Karpas-422 (cell line): ENCODE measurements around the gene TSSK2. TPM values are rescaled to one million over a fixed set of nuclear protein-coding genes. Genes with fewer than 3 reads are reported as not detected.
A peak's percentile ranks its signal among the peaks of the same experiment; 100 is the strongest.

Source experiments
- DNase-seq: peaks from one replicate; pipeline ENCODE4 v3.0.0-alpha.2; 2015
- H2AFZ ChIP-seq: fragments of 200-600 bp; sonication (generic); 2 replicates; pipeline ENCODE4 v1.6.1; 2014; ENCODE audit warnings: antibody characterized with exemption, low read length, mixed read lengths
- H3K27ac ChIP-seq: fragments of 200-600 bp; sonication (generic); 2 replicates; pipeline ENCODE4 v1.5.1; 2014; ENCODE audit warnings: mild to moderate bottlenecking, low read length, moderate library complexity
- H3K27me3 ChIP-seq: fragments of 200-600 bp; sonication (generic); 2 replicates; pipeline ENCODE4 v1.6.1; 2014; ENCODE audit warnings: low read length, mixed read lengths
- H3K36me3 ChIP-seq: fragments of 200-600 bp; sonication (generic); 2 replicates; pipeline ENCODE4 v1.6.1; 2014; ENCODE audit warnings: low read length, mixed read lengths; ENCODE audit not compliant: insufficient read depth
- H3K4me1 ChIP-seq: fragments of 200-600 bp; sonication (generic); 2 replicates; pipeline ENCODE4 v1.6.1; 2014; ENCODE audit warnings: mild to moderate bottlenecking, low read length, mixed read lengths
- H3K4me2 ChIP-seq: fragments of 200-600 bp; sonication (generic); 2 replicates; pipeline ENCODE4 v1.6.1; 2014; ENCODE audit warnings: low read length, low read depth, mild to moderate bottlenecking; ENCODE audit not compliant: poor library complexity, severe bottlenecking
- H3K4me3 ChIP-seq: fragments of 200-600 bp; sonication (generic); 2 replicates; pipeline ENCODE4 v1.5.1; 2014; ENCODE audit warnings: mild to moderate bottlenecking, antibody characterized with exemption, low read length, mixed read lengths
- H3K79me2 ChIP-seq: fragments of 200-600 bp; sonication (generic); 2 replicates; pipeline ENCODE4 v1.6.1; 2014; ENCODE audit warnings: mild to moderate bottlenecking, low read length, mixed read lengths
- H3K9ac ChIP-seq: fragments of 200-600 bp; sonication (generic); 2 replicates; pipeline ENCODE4 v1.6.0; 2014; ENCODE audit warnings: low read length
- H3K9me2 ChIP-seq: fragments of 200-600 bp; sonication (generic), shearing (Covaris generic); replicated peaks from 2 replicates; pipeline ENCODE4 v1.6.0; 2014; ENCODE audit warnings: mild to moderate bottlenecking, low read length, moderate library complexity; ENCODE audit not compliant: insufficient read depth
- H3K9me3 ChIP-seq: fragments of 300-700, 200-600 bp; sonication (generic); 2 replicates; pipeline ENCODE4 v1.6.1; 2014; ENCODE audit warnings: low read length, mixed read lengths
- H4K20me1 ChIP-seq: fragments of 200-600 bp; sonication (generic); 2 replicates; pipeline ENCODE4 v1.6.1; 2014; ENCODE audit warnings: mild to moderate bottlenecking, antibody characterized with exemption, low read length, low read depth; ENCODE audit not compliant: insufficient read depth
- total RNA-seq: library from RNA; depleted of rRNA; stranded (reverse); fragments of >200 nt; shearing (Covaris generic); gene quantifications from 2 replicates; pipeline ENCODE4 v1.2.3, GENCODE V29; 2014; ENCODE audit warnings: low replicate concordance

The TSSK2 gene
- total RNA-seq, 1 experiment from 2014 or later: not detected

GRCh38 chr22:19109198-19110063 is 21.7 kb upstream of the TSSK2 start:
- Histone ChIP-seq H3K4me1 (peaks cover 41% of the 10 kb centered on the region), H3K9ac (no peak overlapping the region), H4K20me1 (peaks cover 33% of the 10 kb centered on the region), H3K4me3 (no peak overlapping the region), H3K9me2 (no peaks in the 10 kb centered on the region), H3K79me2 (peaks cover 97% of the 10 kb centered on the region), H3K9me3 (no peaks in the 10 kb centered on the region), H3K36me3 (no peaks in the 10 kb centered on the region), H2AFZ (no peak overlapping the region), H3K4me2 (peak overlapping the region; percentile 10), H3K27ac (peak overlapping the region; percentile 18), H3K27me3 (no peaks in the 10 kb centered on the region)
- DNase-seq: peak; percentile 76

DNA sequence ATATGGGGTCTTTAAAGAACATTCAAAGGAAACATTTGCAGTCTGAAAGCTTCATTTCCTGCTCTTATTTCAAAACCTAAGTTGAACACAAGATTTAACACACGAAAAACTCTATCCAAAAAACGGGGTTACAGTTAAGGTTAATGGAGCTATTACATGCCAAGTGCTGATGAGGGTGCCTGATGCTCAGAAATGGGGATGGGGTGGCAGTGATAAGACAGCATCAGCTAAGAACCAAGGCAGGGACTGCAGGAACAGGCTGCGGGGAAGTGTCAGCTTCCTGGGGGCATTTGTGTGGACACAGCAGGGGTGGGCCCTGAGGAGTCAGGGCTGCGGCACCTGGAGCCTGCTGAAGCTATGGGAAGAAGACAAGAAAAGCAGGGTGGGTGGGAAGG is 21.0 kb upstream of the TSSK2 start:
- DNase-seq: no peak
- H3K4me1 ChIP-seq: peaks cover 41% of the 10 kb centered on the region
- no peak overlapping the region for H3K4me3 ChIP-seq

DNA sequence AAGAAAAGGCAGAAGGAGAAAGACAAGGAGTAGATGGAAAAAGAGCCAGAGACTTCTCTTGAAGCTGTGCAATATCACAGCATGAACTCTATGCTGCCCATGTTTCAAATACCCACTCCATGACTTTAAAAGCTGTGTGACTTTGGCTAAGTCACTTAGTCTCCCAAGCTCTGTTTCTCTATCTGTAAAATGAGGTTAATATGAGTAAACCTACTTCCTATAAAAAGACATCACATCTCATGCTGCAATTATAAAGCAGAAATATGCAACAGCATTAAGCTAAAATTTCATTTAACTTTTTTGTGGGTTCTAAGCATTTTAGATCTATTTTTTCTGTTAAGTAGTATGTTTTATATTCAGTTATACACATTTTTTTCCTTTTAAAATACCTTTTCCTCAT is 20.5 kb upstream of the TSSK2 start:
- Histone ChIP-seq H4K20me1 (peaks cover 39% of the 10 kb centered on the region), H3K4me1 (peaks cover 45% of the 10 kb centered on the region), H3K27me3 (no peaks in the 10 kb centered on the region), H3K9me3 (no peaks in the 10 kb centered on the region), H3K4me2 (no peak overlapping the region), H3K36me3 (no peaks in the 10 kb centered on the region), H3K9me2 (no peaks in the 10 kb centered on the region), H3K79me2 (peaks cover 97% of the 10 kb centered on the region), H3K27ac (peak overlapping the region; percentile 32), H3K4me3 (no peak overlapping the region), H2AFZ (no peak overlapping the region), H3K9ac (no peak overlapping the region)
- DNase-seq: no peak

More for the DNA sequence above, 21.0 kb upstream of the TSSK2 start:
- no peaks in the 10 kb centered on the region for H3K9me3 ChIP-seq
- H3K4me2 ChIP-seq: peak overlapping the region; percentile 10
- no peaks in the 10 kb centered on the region for H3K36me3 ChIP-seq
- H4K20me1 ChIP-seq: peaks cover 40% of the 10 kb centered on the region
- H2AFZ ChIP-seq: no peak overlapping the region
- peak overlapping the region; percentile 18 for H3K27ac ChIP-seq
- no peaks in the 10 kb centered on the region for H3K27me3 ChIP-seq
- no peak overlapping the region for H3K9ac ChIP-seq
- no peaks in the 10 kb centered on the region for H3K9me2 ChIP-seq
- peaks cover 97% of the 10 kb centered on the region for H3K79me2 ChIP-seq

- Histone ChIP-seq H3K27ac (peak overlapping the region; percentile 32), H3K9me3 (no peaks in the 10 kb centered on the region), H4K20me1 (peaks cover 39% of the 10 kb centered on the region), H3K4me3 (no peak overlapping the region), H3K36me3 (no peaks in the 10 kb centered on the region), H3K4me2 (no peak overlapping the region), H3K9me2 (no peaks in the 10 kb centered on the region), H3K4me1 (peaks cover 50% of the 10 kb centered on the region), H2AFZ (no peak overlapping the region), H3K9ac (no peak overlapping the region), H3K79me2 (peaks cover 97% of the 10 kb centered on the region), H3K27me3 (no peaks in the 10 kb centered on the region)
- DNase-seq: no peak
Observed at GRCh38 chr22:19111140-19111539, 20.0 kb upstream of the TSSK2 start.

DNA sequence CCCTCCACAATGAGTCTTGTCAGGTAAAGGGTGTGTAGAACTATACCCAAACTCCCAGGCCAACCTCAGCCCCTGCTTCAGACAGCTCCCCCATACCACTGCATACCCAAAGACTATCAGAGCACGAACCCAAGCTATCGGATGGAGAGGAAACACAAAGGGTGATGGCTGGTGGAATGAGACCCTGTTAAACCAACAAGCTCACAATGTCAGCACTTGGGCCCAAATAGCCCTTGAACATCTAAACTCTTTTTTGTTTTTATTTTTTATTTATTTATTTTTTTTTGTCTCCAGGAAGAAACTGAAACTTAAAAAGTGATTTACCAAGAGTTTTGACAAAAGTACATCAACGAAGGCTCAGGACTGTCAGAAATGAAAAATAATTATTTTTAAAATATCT is 19.5 kb upstream of the TSSK2 start:
- Histone ChIP-seq H3K27ac (peak overlapping the region; percentile 32), H4K20me1 (peaks cover 39% of the 10 kb centered on the region), H3K4me1 (peaks cover 52% of the 10 kb centered on the region), H3K9me3 (no peaks in the 10 kb centered on the region), H3K9ac (no peak overlapping the region), H3K4me3 (no peak overlapping the region), H3K36me3 (no peaks in the 10 kb centered on the region), H3K4me2 (no peak overlapping the region), H3K27me3 (no peaks in the 10 kb centered on the region), H3K9me2 (no peaks in the 10 kb centered on the region), H2AFZ (no peak overlapping the region), H3K79me2 (peaks cover 97% of the 10 kb centered on the region)
- no peak for DNase-seq

DNA sequence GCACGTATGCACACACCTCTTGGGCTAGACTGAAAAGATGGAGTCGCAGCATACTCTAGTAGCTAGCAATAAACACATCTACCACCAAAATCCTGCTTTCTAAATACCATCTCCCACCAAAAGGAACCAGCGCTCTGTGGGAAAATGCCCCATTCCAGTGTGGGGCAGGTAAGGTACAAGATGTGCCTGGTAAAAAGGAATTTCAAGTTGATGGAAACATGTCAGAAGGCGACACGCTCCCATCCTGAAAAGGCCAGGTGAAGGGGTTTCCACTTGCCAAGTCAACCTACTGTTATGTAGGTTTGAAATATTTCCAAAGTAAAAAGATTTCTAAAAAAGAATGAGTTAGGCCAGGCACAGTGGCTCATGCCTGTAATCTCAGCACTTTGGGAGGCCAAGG is 17.7 kb upstream of the TSSK2 start:
- no peaks in the 10 kb centered on the region for H3K9me2 ChIP-seq
- peaks cover 97% of the 10 kb centered on the region for H3K79me2 ChIP-seq
- no peak overlapping the region for H3K27ac ChIP-seq
- no peak for DNase-seq
- no peaks in the 10 kb centered on the region for H3K27me3 ChIP-seq
- no peak overlapping the region for H3K4me3 ChIP-seq
- H4K20me1 ChIP-seq: peaks cover 46% of the 10 kb centered on the region
- H3K9me3 ChIP-seq: no peaks in the 10 kb centered on the region
- H2AFZ ChIP-seq: no peak overlapping the region
- H3K9ac ChIP-seq: no peak overlapping the region
- no peak overlapping the region for H3K4me2 ChIP-seq
- H3K36me3 ChIP-seq: no peaks in the 10 kb centered on the region
- H3K4me1 ChIP-seq: peaks cover 59% of the 10 kb centered on the region

GRCh38 chr22:19114984-19115552 is 16.0 kb upstream of the TSSK2 start:
- Histone ChIP-seq H3K4me1 (peaks cover 62% of the 10 kb centered on the region), H3K27ac (peak overlapping the region; percentile 43; the same call in 1 of the 2 replicates), H3K9ac (0 out of 2 replicates have a peak overlapping the region, but pooled peaks have one; percentile 34), H3K36me3 (no peaks in the 10 kb centered on the region), H4K20me1 (peaks cover 54% of the 10 kb centered on the region), H3K27me3 (no peaks in the 10 kb centered on the region), H2AFZ (no peak overlapping the region), H3K9me3 (no peaks in the 10 kb centered on the region), H3K79me2 (peaks cover 97% of the 10 kb centered on the region), H3K4me2 (no peak overlapping the region), H3K4me3 (no peak overlapping the region), H3K9me2 (no peaks in the 10 kb centered on the region)
- no peak for DNase-seq

- H3K9ac ChIP-seq: peak overlapping the region; percentile 34
- peak overlapping the region; percentile 43 for H3K27ac ChIP-seq
- H3K79me2 ChIP-seq: peaks cover 97% of the 10 kb centered on the region
- H4K20me1 ChIP-seq: peaks cover 59% of the 10 kb centered on the region
- no peaks in the 10 kb centered on the region for H3K36me3 ChIP-seq
- H3K4me3 ChIP-seq: no peak overlapping the region
- peaks cover 64% of the 10 kb centered on the region for H3K4me1 ChIP-seq
- H3K9me3 ChIP-seq: no peaks in the 10 kb centered on the region
- peak; percentile 77 for DNase-seq
- no peaks in the 10 kb centered on the region for H3K27me3 ChIP-seq
- H3K9me2 ChIP-seq: no peaks in the 10 kb centered on the region
- H2AFZ ChIP-seq: no peak overlapping the region
- peak overlapping the region; percentile 6 for H3K4me2 ChIP-seq
Observed at GRCh38 chr22:19115628-19116027, 15.5 kb upstream of the TSSK2 start.
